Measurements from ENCODE around the gene ZNF507.

Gene ZNF507

DNA sequence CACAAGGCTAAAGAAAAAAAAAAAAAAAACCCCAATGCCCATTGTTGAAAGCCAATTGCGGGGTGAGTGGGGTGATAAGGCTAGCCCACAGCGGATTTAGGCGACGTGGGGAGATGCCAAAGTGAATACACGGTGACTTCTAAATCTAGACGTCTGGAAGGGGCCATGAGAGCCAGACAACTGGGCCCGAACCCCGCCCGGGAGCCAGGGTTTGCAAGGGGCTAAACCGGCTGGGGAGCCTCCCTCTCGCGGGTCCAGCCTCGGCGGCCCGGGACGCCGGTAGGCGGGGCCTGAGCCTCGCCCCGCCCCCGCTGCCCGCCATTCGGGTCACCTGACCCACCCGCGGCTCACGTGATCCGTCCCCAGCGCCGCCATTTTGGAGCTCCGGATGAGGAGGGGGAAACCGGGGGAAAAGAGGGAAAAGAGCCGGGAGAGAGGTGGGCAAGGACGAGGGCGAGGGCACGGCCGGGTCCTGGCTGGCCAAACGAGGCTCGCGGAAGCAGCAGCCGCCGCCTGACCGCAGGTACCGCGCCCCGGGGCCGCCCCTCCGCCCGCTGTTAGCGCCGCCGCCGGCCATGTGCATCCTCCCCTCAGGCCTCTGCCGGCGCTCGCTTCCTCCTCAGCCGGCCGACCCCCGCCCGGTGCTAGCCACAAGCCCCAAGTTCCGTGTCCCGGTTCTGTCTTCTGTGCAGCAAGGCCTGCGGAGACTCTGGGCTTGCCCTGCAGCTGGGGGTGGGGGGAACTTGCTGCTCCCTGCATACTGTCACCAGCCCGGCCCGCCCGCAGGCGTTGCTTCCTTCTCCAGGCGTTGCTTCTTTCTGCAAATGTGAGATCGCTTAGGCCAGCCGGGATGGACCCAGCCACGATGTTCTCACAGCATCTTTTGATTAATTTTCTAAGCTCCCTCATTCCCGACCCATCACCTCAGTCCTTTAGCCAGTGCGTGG, at the start of gene ZNF507:
ZNF507 (plus strand) TSS at position 350 of the 947 bp plus-strand sequence. CDS start 7,221 bp downstream, outside the sequence.
- DNase-seq, result no peak

DNA sequence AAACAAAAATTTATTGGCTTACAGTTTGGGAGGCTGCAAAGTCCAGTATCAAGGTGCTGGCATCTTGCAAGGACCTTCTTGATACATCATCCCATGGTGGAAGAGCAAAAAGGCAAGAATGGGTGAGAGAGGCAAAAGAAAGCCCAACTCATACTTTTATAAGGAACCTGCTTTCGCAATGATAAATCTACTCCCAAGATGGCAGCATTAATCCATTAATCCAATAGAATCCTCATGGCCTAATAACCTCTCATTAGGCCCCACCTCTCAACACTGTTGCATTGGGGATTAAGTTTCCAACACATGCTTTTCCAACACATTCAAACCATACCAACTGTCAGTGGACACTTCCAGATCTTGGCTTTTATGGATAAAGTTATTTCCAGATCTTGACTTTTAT, 48.7 kb upstream of the ZNF507 start:
- DNase-seq, result no peak

DNA sequence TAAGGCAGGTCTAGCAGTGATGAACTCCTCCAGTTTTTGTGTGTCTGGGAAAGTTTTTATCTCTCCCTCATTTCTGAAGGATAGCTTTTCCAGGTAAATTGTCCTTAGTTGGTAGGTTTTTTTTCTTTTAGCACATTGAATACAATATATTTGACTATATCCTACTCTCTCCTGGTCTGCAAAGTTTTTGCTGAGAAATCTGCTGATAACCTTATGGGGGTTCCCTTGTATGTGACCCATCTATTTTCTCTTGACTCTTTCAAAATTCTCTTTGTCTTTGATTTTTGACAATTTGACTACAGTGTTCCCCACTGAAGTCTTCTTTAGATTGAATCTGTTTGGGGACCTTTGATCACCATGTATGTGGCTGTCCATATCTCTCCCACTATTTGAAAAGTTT, 42.6 kb upstream of the ZNF507 start:
- DNase-seq, result no peak

DNA sequence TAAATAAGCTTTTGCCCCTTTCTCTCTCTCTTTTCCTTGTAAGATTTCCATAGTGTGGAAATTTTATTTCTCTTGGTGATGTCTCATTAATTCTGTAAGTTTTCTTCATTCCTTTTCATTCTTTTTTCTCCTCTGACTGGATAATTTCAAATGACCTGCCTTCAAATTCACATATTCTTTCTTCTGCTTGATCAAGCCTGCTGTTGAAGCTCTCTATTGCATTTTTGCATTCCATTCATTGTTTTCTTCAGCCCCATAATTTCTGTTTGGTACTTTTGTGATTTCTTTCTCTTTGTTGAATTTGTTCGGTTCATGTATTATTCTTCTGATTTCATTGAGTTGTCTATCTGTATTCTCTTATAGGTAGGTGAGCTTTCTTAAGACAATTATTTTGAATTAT, 42.2 kb upstream of the ZNF507 start:
- DNase-seq, result no peak

DNA sequence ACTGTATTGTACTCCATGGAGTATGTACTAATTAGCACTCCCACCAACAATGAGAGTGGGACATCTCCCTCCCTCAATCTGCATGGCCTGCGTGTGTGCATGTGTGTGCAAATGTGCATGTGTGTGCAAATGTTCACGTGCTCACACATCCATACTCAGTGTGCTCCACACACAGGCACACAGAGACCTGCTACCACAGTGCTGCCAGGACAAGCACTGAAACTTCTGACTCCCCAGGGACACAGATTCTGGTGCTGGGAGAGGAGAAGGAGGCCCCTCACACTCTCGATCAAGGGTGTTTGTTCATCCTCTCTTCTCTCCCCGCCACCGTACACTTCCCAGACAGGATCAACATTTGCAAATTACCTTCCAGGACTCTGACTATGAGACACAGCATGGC, 37.8 kb upstream of the ZNF507 start:
- DNase-seq, result no peak

DNA sequence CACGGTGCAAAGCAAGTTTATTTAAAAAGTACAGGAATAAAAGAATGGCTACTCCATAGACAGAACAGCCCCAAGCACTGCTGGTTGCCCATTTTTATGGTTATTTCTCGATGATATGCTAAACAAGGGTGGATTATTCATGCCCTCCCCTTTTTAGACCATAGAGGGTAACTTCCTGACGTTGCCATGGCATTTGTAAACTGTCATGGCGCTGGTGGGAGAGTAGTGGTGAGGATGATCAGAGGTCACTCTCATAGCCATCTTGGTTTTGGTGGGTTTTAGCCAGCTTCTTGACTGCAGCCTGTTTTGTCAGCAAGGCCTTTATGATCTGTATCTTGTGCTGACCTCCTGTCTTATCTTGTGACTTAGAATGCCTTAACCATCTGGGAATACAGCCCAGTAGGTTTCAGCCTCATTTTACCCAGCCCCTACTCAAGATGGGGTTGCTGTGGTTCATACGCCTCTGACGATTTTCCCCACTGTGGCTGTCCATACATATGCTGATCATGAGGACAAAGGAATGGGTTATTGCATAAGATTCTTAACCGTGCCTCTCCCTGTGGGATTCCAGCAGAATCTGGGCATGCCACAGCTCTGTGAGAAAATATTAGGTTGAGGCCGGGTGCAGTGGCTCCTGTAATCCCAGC, 36.9 kb upstream of the ZNF507 start:
- DNase-seq, result no peak

DNA sequence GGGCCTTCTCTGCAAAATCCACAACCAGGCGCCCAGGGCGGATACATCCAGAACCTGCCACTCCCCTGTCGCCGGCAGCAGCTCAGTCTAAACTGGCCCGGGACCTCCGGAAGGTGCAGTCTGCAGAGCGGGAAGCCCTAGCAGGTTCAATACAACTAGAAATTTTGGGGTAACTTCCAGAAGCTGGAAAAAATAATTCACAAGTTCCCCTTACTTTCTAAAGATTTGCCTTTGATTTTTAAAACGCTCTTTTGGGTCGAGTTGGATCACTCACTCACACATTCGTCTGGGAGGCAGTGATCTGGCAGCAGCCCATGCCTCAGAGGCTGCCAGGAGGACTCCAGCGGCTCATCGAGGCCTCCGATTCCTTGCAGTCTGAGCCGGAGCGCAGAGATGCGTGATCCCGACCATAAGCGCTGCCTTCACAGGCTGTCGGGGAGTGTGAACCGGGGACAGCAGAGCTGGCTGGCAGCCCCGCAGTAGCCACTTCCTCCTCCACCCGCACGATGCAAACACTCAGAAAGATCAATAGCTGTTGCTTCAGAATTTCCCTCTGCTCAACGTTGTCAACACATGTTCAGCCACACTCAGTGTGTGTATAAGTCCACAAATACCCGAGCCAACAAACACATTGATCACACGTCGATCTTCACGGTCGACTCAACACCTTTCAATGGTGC, 35.6 kb upstream of the ZNF507 start:
- DNase-seq, result no peak

DNA sequence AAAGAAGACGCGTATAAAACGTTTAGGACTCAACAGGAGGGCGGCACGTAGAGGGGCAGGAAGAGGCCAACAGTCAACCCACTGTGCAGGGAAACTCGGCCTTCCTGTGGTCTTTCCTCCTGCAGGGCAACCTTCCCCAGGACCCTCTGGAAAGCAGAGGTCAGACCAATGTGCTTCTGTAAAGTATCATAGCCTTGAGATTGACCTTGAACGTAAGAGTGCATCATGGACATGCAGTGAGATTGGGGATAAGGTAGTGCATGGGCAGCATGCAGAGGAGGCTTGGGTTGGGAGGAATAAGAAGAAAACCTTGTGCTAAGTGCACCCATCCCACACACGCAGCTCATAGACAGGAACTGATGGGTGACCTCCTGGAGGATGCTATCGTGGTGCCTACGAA, 34.0 kb upstream of the ZNF507 start:
- no peak for DNase-seq

DNA sequence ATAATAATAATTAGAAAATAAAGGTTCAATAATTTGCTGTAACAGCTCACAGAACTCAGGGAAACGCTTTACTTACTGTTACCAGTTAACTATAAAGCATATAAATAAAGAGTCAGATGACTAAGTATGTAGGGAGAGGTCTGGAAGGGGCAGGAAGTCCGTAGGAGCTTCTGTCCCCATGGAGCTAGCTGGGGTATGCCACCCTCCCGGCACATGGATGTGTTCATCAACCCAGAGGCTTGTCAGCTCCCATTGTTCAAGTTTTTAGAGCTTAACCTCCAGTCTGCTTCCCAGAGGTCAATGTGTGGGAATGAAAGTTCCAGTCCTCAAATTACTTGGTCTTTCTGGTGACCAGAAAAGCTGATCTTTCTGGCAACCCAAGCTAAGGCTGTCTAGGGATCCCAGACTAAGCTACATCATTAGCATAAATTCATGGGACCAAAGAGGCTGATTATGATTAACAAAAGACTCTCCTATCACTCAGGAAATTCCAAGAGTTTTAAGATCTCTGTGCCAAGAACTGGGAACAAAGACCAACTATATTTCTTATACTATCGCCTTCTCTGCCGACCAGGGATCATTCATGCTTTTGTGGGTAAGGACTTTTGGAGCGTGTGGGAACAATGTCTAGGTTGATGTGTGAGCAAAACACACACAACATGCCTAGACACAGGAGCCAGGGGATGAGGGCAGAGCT, 31.7 kb upstream of the ZNF507 start:
- DNase-seq, result no peak

DNA sequence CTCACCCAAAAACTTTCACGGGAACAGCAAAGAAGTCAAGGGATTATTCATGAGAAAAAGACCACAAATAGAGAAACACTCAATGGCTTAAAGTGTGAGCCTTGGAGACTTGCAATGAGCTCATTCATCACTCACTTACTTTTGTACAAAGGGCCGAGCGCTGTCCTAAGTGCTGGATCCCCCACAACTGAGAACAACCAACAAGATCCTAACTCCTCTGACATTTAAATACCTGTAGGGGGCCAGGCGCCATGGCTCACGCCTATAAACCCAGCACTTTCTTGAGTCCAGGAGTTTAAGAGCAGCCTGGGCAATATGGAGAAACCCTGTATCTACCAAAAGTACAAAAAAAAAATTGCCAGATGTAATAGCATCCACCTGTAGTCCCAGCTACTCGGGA, 29.4 kb upstream of the ZNF507 start:
- DNase-seq, result no peak

DNA sequence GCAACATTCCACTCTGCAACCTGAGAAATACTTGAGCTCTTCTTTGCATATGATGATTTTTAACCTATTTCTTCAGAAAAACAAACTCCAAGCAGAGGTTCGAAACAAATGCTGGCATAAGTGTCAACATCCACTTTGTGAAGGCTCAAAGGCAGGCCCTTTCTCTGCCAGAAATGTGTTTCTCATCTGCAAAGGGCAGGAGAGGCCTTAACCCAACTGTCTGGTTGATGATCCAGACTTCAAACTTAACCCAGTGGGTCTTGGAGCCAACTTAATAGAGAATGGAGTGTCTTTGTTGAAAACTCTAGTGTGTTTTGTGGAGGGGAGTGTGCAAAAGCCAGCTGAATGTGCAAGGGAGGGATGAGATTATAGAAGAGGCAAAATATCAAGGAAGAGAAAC, 28.3 kb upstream of the ZNF507 start:
- DNase-seq, result no peak

DNA sequence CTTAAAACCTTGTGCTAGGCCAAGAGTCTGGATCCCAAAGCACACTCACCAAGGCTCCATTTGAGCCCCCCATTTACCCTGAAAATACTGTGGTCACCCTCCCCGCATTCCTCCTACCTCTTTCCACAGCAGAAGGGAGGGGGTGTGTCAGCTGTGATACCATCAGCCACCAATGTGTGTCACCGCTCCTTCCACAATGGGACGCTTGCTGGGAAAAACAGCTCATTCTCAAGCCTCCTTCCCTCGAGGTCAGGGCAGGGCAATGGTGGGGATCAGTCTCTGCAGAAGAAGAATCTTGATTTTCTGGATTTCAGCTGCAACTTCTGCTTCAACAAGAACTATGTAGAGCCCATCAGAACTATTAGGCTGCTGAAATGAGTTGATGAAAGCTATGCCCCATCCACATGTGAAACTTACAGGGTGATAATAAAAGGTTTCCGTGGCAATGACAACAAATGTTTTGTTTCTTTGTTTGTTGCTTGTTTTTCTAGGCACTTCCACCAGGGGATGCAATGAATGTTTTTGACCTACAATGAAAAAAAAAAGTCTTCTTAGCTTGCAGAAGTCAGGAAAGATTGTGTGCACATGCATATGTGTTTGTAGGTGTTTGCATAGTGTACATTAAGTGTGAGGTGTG, 26.4 kb upstream of the ZNF507 start:
- DNase-seq, result no peak

DNA sequence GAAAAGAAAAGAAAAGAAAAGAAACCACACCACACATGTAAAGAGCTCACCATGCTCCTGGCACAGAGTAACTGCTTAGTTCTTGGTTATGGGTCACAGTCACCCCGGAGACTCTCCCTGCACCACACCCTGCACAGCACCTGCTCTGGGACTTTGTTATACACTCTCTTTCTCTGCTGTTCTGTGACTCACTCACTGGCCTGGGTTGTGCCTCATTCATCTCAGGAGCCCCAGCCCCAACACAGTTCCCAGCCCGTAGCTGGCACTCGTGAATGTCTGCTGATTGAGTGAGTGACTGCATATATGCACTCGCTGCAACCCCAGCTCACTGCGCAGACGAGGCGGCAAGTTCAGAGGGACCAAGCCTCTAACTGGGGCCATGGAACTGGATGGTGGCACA, 22.9 kb upstream of the ZNF507 start:
- DNase-seq, result no peak

DNA sequence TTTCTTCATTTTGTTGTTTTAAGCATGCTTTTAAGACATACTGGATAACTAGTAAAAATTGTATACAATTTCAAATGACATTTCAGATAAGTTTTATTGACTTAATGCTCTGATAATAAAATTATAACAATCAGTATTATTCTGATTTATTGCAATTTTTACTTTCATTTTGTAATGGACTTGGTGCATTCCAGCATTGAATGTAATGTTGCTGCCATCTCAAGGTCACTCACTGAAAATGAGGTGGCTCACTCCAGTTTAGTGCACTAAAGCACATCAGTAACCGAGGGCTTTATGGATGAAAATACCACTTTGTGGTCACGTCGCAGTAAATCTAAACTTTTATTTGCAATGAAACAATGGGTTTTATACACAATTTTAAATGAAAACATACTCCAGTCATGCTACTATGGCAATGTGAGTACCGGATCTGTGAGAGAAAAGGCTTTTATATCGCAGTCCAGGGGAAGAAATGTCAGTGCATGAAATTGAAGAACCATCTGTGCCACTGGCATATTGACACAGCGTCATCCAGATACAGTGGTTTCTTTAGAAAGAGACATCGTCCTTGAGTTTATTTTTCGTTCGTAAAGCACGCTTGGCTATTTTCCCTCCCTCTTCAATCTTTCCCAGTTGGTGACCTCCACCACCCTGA, 20.7 kb upstream of the ZNF507 start:
- no peak for DNase-seq

DNA sequence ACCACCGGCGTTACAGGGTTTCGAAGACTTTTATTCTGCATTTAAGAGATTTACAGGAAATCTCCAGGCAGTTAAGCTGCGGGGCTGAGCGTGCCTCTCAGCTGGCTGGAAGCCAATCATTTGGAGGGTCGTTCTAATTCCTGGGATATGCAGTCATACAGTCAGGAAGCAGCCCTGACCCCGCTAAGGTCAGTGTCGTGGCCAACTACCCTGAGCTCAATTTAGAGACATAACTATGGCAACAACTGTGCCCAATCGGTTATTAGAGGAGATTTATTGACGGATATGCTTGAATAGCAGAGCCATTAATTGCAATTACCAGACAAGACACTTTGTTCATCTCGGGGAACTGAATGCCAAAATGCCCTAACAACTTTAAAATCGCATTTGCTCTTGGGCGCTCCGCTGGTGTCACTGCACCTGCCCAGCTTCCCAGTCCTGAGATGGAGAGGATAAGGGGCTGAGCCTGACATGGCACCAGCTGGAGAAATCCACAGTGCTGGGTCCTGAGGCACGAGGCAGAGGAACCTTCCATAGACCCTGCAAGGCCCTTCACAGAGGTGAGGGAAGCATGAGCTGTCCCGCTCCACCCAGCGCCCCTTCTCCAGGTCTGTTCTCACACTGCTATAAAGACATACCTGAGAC, 15.1 kb upstream of the ZNF507 start:
- no peak for DNase-seq

DNA sequence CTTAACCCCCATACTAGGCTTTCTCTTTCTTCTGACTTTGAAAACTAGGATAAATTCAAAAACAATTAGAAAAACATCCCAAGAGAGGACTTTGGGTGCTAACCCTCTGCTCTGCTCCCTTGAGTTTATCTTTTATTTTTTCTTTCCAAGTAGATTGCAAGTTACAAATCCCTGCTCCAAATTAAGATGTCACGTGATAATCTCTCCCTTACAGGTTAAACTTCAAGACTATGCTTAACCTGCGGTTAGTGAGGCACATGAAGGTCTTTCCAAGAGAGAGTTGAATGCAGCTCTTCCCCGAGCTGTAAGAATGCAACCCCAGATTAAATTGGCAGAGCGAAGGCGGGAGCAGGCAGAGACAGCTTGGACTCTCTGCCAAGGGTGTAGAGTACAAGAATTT, 12.2 kb upstream of the ZNF507 start:
- no peak for DNase-seq

DNA sequence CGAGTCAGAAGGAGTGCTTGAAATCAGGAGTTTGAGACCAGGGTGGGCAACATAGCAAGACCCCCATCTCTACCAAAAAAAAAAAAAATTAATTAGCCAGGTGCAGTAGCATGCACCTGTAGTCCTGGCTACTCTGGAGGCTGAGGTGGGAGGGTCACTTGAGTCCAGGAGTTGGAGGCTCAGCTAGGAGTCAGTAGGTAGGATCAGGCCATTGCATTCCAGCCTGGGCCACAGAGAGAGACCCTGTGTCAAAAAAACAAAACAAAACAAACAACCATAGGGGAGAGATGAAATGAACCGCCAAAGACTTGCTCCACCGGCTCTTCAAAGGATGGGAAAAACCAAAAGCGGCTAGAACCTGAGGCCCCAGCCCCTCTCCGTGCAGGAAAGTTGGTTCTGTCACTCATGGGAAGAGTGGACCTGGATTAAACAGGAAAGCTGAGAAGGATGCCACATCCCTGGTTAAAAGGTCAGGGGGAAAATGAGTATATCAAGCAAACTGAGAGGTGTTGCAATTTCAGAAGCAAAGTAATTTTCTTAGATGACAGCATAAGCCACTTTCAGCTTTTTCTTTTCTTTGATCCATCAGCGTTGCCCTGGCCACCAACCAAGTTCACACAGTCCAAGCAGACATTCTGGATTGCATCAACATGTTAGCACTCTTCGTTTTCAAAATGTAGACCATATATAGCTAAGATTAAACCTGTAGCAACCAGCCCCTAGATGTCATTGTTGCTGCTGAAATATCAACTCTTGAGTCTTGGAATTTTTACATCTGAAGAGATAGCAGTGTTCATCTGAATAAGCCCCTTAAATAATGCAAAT, 8.9 kb upstream of the ZNF507 start:
- DNase-seq, result no peak

DNA sequence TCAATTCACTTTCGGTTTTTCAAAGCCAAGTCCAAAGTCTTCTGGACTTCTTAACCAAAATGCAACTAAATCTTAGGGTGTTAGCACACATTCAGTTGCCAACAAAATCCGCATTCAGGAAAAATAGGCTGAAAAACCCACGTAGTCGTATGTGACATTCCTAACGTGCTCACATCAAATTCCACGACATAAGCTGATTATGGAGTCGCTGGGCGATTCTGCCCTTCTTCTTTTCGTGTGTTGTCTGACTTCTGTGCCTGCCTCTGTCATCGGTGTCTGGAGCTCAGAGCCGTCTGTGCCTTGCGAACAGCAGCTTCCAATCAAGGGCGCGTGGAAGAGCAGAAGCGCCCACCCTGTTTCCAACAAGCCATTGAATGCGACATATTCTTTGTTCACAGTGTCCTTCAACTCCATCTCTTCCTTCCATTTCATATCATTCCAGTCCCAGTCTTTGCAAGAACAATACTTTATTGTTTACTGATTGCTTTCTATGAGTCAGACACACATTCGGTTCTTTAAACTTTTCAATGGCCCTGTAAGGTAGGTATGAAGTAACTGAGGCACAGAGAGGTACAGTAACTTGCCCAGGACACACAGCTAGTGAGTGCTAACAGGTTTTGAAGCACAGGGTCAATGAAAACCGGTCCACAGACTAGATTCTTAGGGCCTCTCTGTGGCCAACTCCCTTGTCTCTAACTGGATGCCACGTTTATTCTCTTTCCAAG, 8.2 kb upstream of the ZNF507 start:
- DNase-seq, result no peak

DNA sequence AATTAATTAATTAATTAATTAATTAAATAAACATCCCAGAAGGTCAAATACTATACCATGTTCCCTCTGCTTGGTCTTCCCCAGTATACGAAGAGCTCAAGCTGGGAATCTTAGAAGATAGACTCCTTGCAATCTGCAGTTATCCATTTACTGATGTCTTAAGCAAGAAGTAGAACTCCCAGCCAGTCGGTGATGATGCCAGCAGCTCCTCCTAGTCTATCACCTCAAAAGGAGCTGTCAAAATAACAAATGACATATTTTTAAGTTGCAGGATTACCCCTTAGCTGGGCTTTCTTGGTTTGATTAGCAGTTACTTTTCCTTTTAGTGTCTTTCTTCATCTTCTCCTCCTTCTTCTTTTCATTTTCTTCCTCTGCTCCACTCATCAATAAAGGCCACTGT, 6.0 kb upstream of the ZNF507 start:
- DNase-seq, result no peak
